ENCODE results near the gene TFF2.

GRCh38 chr21:42387164-42387563 lies 36.4 kb upstream of the TFF2 start:
- TF ChIP-seq SMC3 (IDR thresholded peaks at IDR 0.05; ENCODE audit: low read depth, low read length) (no peak), CTCF (conservative IDR thresholded peaks at IDR 0.05; ENCODE audit: low read depth, low read length) (no peak), RAD21 (IDR thresholded peaks at IDR 0.05; ENCODE audit: low read length) (no peak), BHLHE40 (IDR thresholded peaks at IDR 0.05; ENCODE audit: low read depth, low read length) (no peak), MXI1 (IDR thresholded peaks at IDR 0.05; ENCODE audit: borderline replicate concordance, low read depth, low read length) (no peak), RFX5 (IDR thresholded peaks at IDR 0.05; ENCODE audit: low read depth, low read length) (no peak), CEBPB (IDR thresholded peaks at IDR 0.05; ENCODE audit: low read depth, low read length) (no peak), MAFK (IDR thresholded peaks at IDR 0.05; ENCODE audit: low read depth, low read length) (no peak), NFE2L2 (IDR thresholded peaks at IDR 0.05; ENCODE audit: low read depth, low read length) (no peak), USF2 (IDR thresholded peaks at IDR 0.05; ENCODE audit: low read depth, low read length) (no peak), POLR2A (IDR thresholded peaks at IDR 0.05; ENCODE audit: low read depth, low read length) (no peak), FOS (IDR thresholded peaks at IDR 0.05; ENCODE audit: low read depth, low read length) (no peak), RCOR1 (IDR thresholded peaks at IDR 0.05; ENCODE audit: insufficient replicate concordance, low read length) (no peak)
